Measurements from ENCODE around the gene CTRL.
"Not testable (repeated sequence)": the region's sequence is repeated elsewhere in the genome, so short reads cannot be mapped to it uniquely, and the experiment has no call there.

Gene CTRL

GRCh38 chr16:67940446-67941089 lies 8.9 kb upstream of the CTRL start:
- no peak for DNase-seq

GRCh38 chr16:67939507-67940445 lies 8.1 kb upstream of the CTRL start:
- peak; percentile 44 to 50 for DNase-seq

GRCh38 chr16:67937713-67938112 lies 6.1 kb upstream of the CTRL start:
- DNase-seq: not testable (repeated sequence)

- DNase-seq: peak; percentile 68 to 72
Measured at GRCh38 chr16:67936880-67937605, 5.4 kb upstream of the CTRL start.

- DNase-seq: peak; percentile 40 to 45
Measured at GRCh38 chr16:67936124-67936879, 4.6 kb upstream of the CTRL start, which contains the start of gene PSMB10. PSMB10 (minus strand) TSS chr16:67936850; CDS start chr16:67936749, 101 bp downstream.

GRCh38 chr16:67935402-67936123 lies 3.9 kb upstream of the CTRL start:
- DNase-seq: peak; percentile 93 to 94

- DNase-seq: no peak
Measured at GRCh38 chr16:67935101-67935401, 3.4 kb upstream of the CTRL start.

GRCh38 chr16:67934306-67935100 lies 2.8 kb upstream of the CTRL start:
- DNase-seq: no peak

GRCh38 chr16:67933805-67934204 lies 2.1 kb upstream of the CTRL start:
- no peak for DNase-seq

- no peak for DNase-seq
Measured at GRCh38 chr16:67932462-67932840, 789 bp upstream of the CTRL start.

- DNase-seq: no peak
Measured at GRCh38 chr16:67930678-67931211, 917 bp downstream of the CTRL start.

- DNase-seq: no peak
Measured at GRCh38 chr16:67930191-67930590, 1.5 kb downstream of the CTRL start.

- DNase-seq: peak; percentile 75 to 76
Measured at GRCh38 chr16:67928561-67929364, 2.9 kb downstream of the CTRL start.

- no peak for DNase-seq
Measured at GRCh38 chr16:67928147-67928546, 3.5 kb downstream of the CTRL start.

GRCh38 chr16:67927131-67927941 lies 4.3 kb downstream of the CTRL start:
- no peak for DNase-seq

GRCh38 chr16:67926181-67926750 lies 5.4 kb downstream of the CTRL start:
- no peak for DNase-seq

- DNase-seq: no peak
Measured at GRCh38 chr16:67924140-67924906, 7.3 kb downstream of the CTRL start.

All from activated CD4-positive, alpha-beta T cell treated with anti-CD3 and anti-CD28 coated beads, Interleukin-2, amount 50 U/mL, for 4 hours (primary cell).